AG04449 (cell line): ENCODE measurements around the gene PASK.

Source experiments
- CTCF ChIA-PET: fragments of 350-600 bp; formaldehyde crosslinking; extraction: SDS; loops from one replicate; lab custom pipeline; 2021; ENCODE audit warnings: antibody characterized with exemption; lab: Yijun Ruan, JAX
- POLR2A ChIA-PET: fragments of 400-600, 350-600 bp; formaldehyde crosslinking; extraction: SDS; loops from one replicate; lab custom pipeline; 2020; ENCODE audit warnings: antibody characterized with exemption, inconsistent platforms; lab: Yijun Ruan, JAX
- DNase-seq: peaks from one replicate; pipeline ENCODE4 v3.0.0-alpha.2; 2010; ENCODE audit warnings: low read depth, low spot score
- H3K4me3 ChIP-seq: 2 replicates; pipeline ENCODE4 v1.5.1; 2011; ENCODE audit warnings: low read depth, mild to moderate bottlenecking, control low read depth, low read length
- TF ChIP-seq, protein P1 (sequence below): IDR thresholded peaks from one replicate; pipeline ENCODE4 v1.5.1; 2011; ENCODE audit warnings: mild to moderate bottlenecking, moderate library complexity, low read length, control low read depth, inconsistent platforms; ENCODE audit not compliant: insufficient read depth; ENCODE audit errors: missing control alignments

PASK gene

DNA sequence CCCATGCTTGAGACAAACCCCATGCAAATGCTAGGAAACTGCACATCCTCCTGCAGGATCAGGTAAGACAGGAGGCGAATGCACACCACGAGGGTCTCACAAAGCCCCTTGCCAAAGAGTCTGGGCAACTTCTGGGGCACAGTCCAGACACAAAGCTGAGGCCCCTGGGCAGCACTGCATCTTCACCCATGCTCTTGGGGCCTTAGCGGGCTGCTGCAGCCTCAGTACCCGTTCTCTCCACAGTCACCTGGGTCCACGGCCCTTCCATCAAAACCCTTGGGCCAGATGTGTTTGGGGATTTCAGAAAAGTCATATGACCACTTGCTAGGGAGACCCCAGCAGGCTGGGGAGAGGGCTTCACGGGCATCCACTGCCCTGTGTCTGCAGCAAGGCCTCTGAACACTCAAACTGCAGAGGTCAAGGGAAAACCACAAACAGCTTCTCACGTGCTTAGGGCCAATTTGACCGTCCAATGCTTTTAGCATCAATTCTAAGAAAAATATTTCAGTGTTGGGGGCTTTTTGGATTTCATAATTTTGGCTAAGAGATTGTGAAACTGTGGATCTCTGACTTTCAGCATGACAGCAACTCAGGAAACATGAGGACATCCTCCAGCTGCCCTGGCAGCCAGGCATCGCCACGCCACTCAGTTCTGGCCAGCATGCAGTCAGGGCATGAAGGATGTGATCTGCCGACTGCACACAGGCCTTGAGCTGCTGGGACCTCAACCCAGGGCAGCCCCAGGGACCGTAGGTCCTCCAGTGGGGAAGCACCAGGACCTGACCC, 20.0 kb downstream of the PASK start:
- TF ChIP-seq, protein P1, sequence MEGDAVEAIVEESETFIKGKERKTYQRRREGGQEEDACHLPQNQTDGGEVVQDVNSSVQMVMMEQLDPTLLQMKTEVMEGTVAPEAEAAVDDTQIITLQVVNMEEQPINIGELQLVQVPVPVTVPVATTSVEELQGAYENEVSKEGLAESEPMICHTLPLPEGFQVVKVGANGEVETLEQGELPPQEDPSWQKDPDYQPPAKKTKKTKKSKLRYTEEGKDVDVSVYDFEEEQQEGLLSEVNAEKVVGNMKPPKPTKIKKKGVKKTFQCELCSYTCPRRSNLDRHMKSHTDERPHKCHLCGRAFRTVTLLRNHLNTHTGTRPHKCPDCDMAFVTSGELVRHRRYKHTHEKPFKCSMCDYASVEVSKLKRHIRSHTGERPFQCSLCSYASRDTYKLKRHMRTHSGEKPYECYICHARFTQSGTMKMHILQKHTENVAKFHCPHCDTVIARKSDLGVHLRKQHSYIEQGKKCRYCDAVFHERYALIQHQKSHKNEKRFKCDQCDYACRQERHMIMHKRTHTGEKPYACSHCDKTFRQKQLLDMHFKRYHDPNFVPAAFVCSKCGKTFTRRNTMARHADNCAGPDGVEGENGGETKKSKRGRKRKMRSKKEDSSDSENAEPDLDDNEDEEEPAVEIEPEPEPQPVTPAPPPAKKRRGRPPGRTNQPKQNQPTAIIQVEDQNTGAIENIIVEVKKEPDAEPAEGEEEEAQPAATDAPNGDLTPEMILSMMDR: no peak
- DNase-seq: no peak
- ChIA-PET POLR2A (no interaction called here), CTCF (interaction anchor here (1.4 kb wide), 1 partner anchor 9 kb away, joined by 4 read pairs; no protein-coding TSS in a partner anchor)
- no peak overlapping the region for H3K4me3 ChIP-seq

DNA sequence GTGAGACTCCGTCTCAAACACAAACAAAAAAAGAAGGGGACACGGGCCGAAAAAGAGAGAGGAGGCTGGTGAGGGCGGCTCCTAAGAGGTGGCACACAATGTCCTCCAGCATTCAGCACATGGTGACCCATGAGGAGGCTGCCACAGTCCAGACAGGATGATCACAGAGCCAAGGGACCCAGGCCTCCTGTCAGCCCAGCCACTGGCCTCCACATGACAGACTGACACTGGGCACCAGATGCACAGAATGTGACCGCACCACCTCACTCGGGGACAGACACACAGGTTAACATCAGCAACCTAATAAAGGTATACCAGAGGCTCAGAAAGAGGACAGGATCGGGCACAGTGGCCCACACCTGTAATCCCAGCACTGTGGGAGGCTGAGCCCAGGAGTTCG, 21.0 kb downstream of the PASK start:
- CTCF ChIA-PET: no interaction called here
- H3K4me3 ChIP-seq: no peak overlapping the region
- POLR2A ChIA-PET: no interaction called here
- TF ChIP-seq, protein P1: no peak
- DNase-seq: no peak

DNA sequence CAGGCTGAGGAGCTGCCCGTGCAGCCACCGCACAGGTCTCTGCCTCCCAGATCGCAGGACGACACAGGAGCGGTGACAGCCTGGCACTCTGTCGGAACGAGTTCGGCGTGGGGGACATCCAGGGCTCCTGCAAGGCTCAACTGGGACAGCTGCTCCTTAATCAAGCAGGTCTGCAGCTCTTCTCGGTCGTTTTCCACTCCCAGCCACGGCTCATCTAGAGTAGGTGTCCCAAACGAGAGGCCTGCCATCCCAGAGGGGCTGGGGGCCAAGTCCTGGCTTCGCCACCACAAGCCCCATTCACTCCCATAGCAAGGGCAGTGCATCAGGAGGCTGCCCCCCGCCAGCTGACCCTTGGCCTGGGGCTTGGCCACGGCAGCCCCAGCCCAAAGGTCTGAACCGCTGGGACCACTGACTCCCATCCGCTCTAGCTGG, 22.5 kb downstream of the PASK start:
- no peak for DNase-seq
- H3K4me3 ChIP-seq: no peak overlapping the region
- TF ChIP-seq, protein P1: no peak
- POLR2A ChIA-PET: no interaction called here
- CTCF ChIA-PET: no interaction called here

DNA sequence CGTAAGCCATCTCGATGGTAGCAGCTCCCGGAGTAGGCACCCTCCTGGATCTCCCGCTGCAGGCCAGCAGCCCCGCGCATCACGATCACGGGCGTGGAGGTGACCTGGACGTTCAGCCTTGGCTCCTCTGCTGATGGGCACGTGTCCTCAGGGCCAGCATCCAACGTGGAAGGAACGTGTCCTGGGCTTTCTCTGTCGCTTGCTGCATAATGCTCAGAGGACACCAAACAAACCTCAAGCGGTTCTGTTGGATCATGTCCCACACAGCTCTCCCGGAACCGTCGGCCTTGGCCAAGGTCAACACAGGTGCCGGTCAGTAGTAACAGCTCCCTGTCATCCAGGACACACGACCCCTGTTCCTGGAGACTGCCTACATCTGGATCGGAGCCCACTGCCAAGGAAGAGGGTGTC, 23.1 kb downstream of the PASK start:
- TF ChIP-seq, protein P1: no peak
- CTCF ChIA-PET: no interaction called here
- POLR2A ChIA-PET: no interaction called here
- H3K4me3 ChIP-seq: no peak overlapping the region
- no peak for DNase-seq

DNA sequence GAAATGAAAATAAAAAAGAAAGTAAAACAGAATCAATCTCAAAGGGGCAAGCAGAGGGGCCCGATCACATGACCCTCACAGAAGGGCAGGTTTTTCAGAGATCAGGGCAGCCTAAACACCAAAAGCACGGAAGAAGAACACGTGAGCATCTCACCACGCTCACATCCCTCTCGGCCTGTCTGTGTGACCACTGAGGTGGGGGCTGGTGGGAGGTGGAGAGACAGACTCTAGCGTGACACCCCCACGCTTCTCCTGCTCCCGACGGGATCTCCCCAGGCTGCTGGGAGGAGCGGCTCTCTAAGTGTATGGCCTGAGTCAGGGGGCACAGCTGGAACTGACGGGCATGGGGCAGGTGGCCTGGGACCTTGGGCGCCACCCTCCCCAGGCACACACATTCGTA, 23.6 kb downstream of the PASK start:
- CTCF ChIA-PET: no interaction called here
- POLR2A ChIA-PET: no interaction called here
- no peak for DNase-seq
- TF ChIP-seq, protein P1: no peak
- H3K4me3 ChIP-seq: no peak overlapping the region

DNA sequence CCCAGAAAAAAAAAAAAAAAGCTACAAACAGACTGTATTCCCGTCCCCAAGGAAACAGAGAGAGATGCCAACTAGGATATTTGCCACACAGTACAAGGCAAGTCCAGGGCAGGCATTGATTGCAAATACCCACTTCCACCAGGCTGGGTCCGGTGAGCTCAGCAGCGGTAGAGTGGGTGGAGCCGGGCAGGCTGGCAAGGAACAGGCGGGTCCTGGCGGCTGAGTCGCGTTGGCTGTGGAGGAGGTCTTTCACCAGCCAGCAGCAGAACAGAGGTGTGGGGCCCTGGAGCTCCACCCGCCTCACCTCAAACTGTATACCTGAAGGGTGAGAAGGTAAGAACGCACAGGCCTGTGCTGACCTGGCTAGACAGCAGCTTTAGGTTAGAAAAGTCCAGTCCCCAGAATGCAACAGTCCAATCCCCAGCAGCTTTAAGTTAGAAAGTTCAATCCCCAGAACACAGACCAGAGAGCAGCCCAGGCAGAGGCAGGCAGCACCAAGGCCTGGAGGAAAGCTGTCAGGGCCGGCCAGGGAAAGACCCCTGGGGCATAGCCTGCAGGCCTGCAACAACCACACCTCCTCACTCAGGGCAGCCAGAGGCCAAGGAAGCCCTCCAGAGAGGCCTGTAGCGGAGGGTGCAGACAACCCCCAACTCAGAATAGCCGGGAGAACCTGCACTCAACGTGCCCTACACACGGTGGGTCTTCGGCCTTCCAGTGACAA, 25.3 kb downstream of the PASK start:
- POLR2A ChIA-PET: no interaction called here
- CTCF ChIA-PET: no interaction called here
- TF ChIP-seq, protein P1: no peak
- DNase-seq: no peak
- H3K4me3 ChIP-seq: no peak overlapping the region
